Heart right ventricle (tissue), 16 donors: ENCODE data around the gene FLAD1. TPM values are rescaled to one million over a fixed set of nuclear protein-coding genes. Genes with fewer than 3 reads are reported as not detected.
A peak's percentile ranks its signal among the peaks of the same experiment; 100 is the strongest.

ENCODE experiments used
- ATAC-seq, 8 donors: fragments of 200-7000 bp; cut with Tn5 transposase; one replicate each; pipeline ENCODE4 v1.9.1; 2020; ENCODE audit warnings: mild to moderate bottlenecking in 8 of 8, moderate library complexity in 8 of 8, moderate number of reproducible peaks in 1 of 8
- DNase-seq, 2 donors: peaks; one replicate each; pipeline ENCODE4 v3.0.0-alpha.2; 2020
- H3K27ac ChIP-seq, 10 donors: fragments of 200-600 bp; sonication (generic) in 2 of 10; one replicate each; pipeline versions ENCODE4 v1.5.0 to v1.8.0; 2020 to 2022; ENCODE audit warnings: mild to moderate bottlenecking in 3 of 10
- H3K27me3 ChIP-seq, 7 donors: fragments of 200-600 bp; one replicate each; pipeline ENCODE4 v1.8.0; 2021 to 2022; ENCODE audit warnings: mild to moderate bottlenecking in 2 of 7
- H3K36me3 ChIP-seq, 9 donors: fragments of 200-600 bp; sonication (generic) in 1 of 9; one replicate each; pipeline versions ENCODE4 v1.5.0 to v1.8.0; 2020 to 2022; ENCODE audit warnings: mild to moderate bottlenecking in 2 of 9
- H3K4me1 ChIP-seq, 9 donors: fragments of 200-600 bp; sonication (generic) in 1 of 9; one replicate each; pipeline versions ENCODE4 v1.5.0 to v1.8.0; 2020 to 2022; ENCODE audit warnings: mild to moderate bottlenecking in 4 of 9
- H3K4me3 ChIP-seq, 10 donors: fragments of 200-600 bp; sonication (generic) in 2 of 10; one replicate each; pipeline versions ENCODE4 v1.5.0 to v1.8.0; 2020 to 2022; ENCODE audit warnings: mild to moderate bottlenecking in 7 of 10, moderate library complexity in 2 of 10
- H3K9me3 ChIP-seq, 11 donors: fragments of 200-600 bp in 10 of 11; sonication (generic) in 2 of 11; one replicate each; pipeline versions ENCODE4 v1.5.0 to v1.8.0; 2013 to 2022; ENCODE audit warnings: mild to moderate bottlenecking in 2 of 11, control low read depth in 1 of 11, moderate library complexity in 1 of 11
- CTCF ChIP-seq, 9 donors: fragments of 200-600 bp; sonication (generic) in 2 of 9; IDR thresholded peaks; one replicate each; pipeline versions ENCODE4 v1.5.0 to v1.8.0; 2021 to 2022; ENCODE audit warnings: antibody characterized with exemption in 9 of 9, mild to moderate bottlenecking in 5 of 9, moderate library complexity in 1 of 9
- whole genome bisulfite sequencing, 2 donors: extraction: QIAGEN DNeasy Blood & Tissue Kit; methylation state at CpG; one replicate each; pipeline ENCODE4 v1.1.7; 2013; ENCODE audit warnings: inconsistent platforms in 1 of 2; 5-methylcytosine and 5-hydroxymethylcytosine counted together
- intact Hi-C, 10 donors: fragments of 100-400 bp; cut with DNase I; formaldehyde crosslinking; loops; one replicate each; pipeline versions ENCODE4 v1.11.1 to v1.14.2; 2022
- polyA plus RNA-seq, 2 donors: library from polyadenylated mRNA; stranded (reverse); fragments of 200-250 nt; gene quantifications; one replicate each; pipeline ENCODE4 v1.2.3, GENCODE V29; 2013
- total RNA-seq, 10 donors: library from RNA; stranded (reverse); fragmentation: NEBNext Ultra II Directional in 3 of 10; extraction: Animal tissue kit (Norgen Biotek cat#: 25700) in 3 of 10; gene quantifications; one replicate each; pipeline versions ENCODE4 v1.2.1 to v1.2.4, GENCODE V29; 2021 to 2023
- donor health status: Arrhythmogenic right ventricular cardiomyopathy.
- donor health status: ischemic (EF 13 %, LVEDD 7.1; RV severe dilation, severe dysfunction).
- donor health status: healthy with polysubstance abuse.
- donor health status: DM: no; HTN: yes; CAD: no.
- donor health status: DM: no; HTN: no; CAD: no.
- donor health status: ischemic (EF 25% LVEDD 6.9; RV normal size, moderate dysfunction).
- donor health status: ischemic (EF 25% LVEDD 5.7; RV mildly dilated, moderate dysfunction).
- donor health status: healthy.
- donor health status: DM: yes; HTN: yes; CAD: no.
- donor health status: Ischemic cardiomyopathy.
- donor health status: ischemic (EF 35%, LVEDD 5.7; RV mildly dilated, moderate dysfunction).
- donor health status: nonischemic (EF 11% LVEDD 7.7; RV severe dilation, severe dysfunction).
- donor health status: DM: yes; HTN: yes; CAD: no.
- donor health status: PGD.
- donor health status: ischemic (EF 29% LVEDD 5.4; RV normal size, mild dysfunction).
- donor health status: nonischemic (EF 23%, LVEDD 6.1; RV moderate dilation, normal function).

Gene FLAD1
- total and polyA plus RNA-seq, 12 donors: 20.1 to 41.6 (median 25.0) TPM

- H3K4me1 ChIP-seq: peaks cover 14 to 57% (median 29%) of the 10 kb centered on the region in 9 donors
- intact Hi-C loops: loop anchor here in 9 of 10 donors (2.0 to 10.0 kb wide), 5 partner anchors 17 to 65 kb away; partner anchors contain the start of genes PYGO2 (in 7 of the 9), CKS1B (in 3 of the 9), ADAM15 (in 1 of the 9) and EFNA4 (in 1 of the 9)
Measured at GRCh38 chr1:154999571-155000410, 16.6 kb downstream of the FLAD1 start.

GRCh38 chr1:155000411-155000725, 17.2 kb downstream of the FLAD1 start:
- Histone ChIP-seq H3K27ac (peak overlapping the region; percentile 80 to 98 (median 95)), H3K27me3 (no peaks in the 10 kb centered on the region), H3K4me3 (peak overlapping the region; percentile 50 to 97 (median 91)), H3K36me3 (no peaks in the 10 kb centered on the region), H3K9me3 (no peaks in the 10 kb centered on the region), H3K4me1 (peaks cover 19 to 63% (median 35%) of the 10 kb centered on the region in 9 donors)
- intact Hi-C loops: loop anchor here in 5 of 10 donors (2.0 to 10.0 kb wide), 4 partner anchors 26 to 64 kb away; partner anchors contain the start of genes CKS1B (in 3 of the 5), ADAM15 (in 1 of the 5), EFNA4 (in 1 of the 5) and PYGO2 (in 1 of the 5)
- peak in 1 of 8 donors; percentile 0 for ATAC-seq
- DNase-seq: no peak
- no peak for TF ChIP-seq CTCF (IDR thresholded peaks at IDR 0.05)
- WGBS, 2 donors: 0 to 3% methylated on average over 10 to 12 of the region's 13 CpGs

More at GRCh38 chr1:154999571-155000410, 16.6 kb downstream of the FLAD1 start:
- H3K36me3 ChIP-seq: no peaks in the 10 kb centered on the region
- no peak for TF ChIP-seq CTCF (IDR thresholded peaks at IDR 0.05)
- ATAC-seq (no peak), DNase-seq (no peak)
- peak overlapping the region; percentile 80 to 98 (median 95) for H3K27ac ChIP-seq
- 1 to 2% methylated on average over 50 of the region's 50 CpGs for WGBS, 2 donors
- no peaks in the 10 kb centered on the region for H3K27me3 ChIP-seq
- peak overlapping the region; percentile 28 to 97 (median 91) for H3K4me3 ChIP-seq
- no peaks in the 10 kb centered on the region for H3K9me3 ChIP-seq

- peak overlapping the region; percentile 50 to 97 (median 91) for H3K4me3 ChIP-seq
- no peaks in the 10 kb centered on the region for H3K27me3 ChIP-seq
- H3K4me1 ChIP-seq: peaks cover 21 to 63% (median 40%) of the 10 kb centered on the region in 9 donors
- 0% methylated on average over 42 to 43 of the region's 43 CpGs for WGBS, 2 donors
- intact Hi-C loops: loop anchor here in 5 of 10 donors (1.0 to 10.0 kb wide), 5 partner anchors 16 to 64 kb away; partner anchors contain the start of genes CKS1B (in 3 of the 5), ADAM15 (in 1 of the 5), EFNA4 (in 1 of the 5) and PYGO2 (in 1 of the 5)
- peak; percentile 87 to 90 for DNase-seq
- no peaks in the 10 kb centered on the region for H3K36me3 ChIP-seq
- peak in 2 of 9 donors; percentile 7 to 22 for TF ChIP-seq CTCF (IDR thresholded peaks at IDR 0.05)
- no peaks in the 10 kb centered on the region for H3K9me3 ChIP-seq
- H3K27ac ChIP-seq: peak overlapping the region; percentile 80 to 98 (median 95)
- ATAC-seq: peak; percentile 59 to 76 (median 64)
Measured at GRCh38 chr1:155000726-155001424, 17.7 kb downstream of the FLAD1 start.

DNA sequence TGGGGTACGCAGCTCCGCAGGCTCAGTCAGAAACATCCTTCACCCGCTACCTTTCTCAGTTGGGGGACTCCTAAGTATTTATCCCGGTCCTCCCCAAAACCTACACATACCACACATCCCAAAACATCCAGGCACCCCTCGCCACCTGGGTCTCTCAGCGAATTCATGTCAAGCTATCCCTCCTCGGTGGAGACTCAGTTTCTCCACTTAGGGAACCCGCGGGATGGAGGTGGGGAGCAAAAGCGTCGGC, 18.2 kb downstream of the FLAD1 start:
- Histone ChIP-seq H3K27me3 (no peaks in the 10 kb centered on the region), H3K27ac (peak overlapping the region; percentile 80 to 98 (median 95)), H3K4me3 (peak overlapping the region; percentile 50 to 97 (median 91)), H3K4me1 (peaks cover 25 to 64% (median 45%) of the 10 kb centered on the region in 9 donors), H3K36me3 (no peaks in the 10 kb centered on the region), H3K9me3 (no peaks in the 10 kb centered on the region)
- no peak for ATAC-seq
- intact Hi-C loops: loop anchor here in 5 of 10 donors (1.0 to 10.0 kb wide), 5 partner anchors 16 to 63 kb away; partner anchors contain the start of genes CKS1B (in 3 of the 5), ADAM15 (in 1 of the 5), EFNA4 (in 1 of the 5) and PYGO2 (in 1 of the 5)
- no peak for DNase-seq
- WGBS, 2 donors: 1% methylated on average over 11 of the region's 11 CpGs
- no peak for TF ChIP-seq CTCF (IDR thresholded peaks at IDR 0.05)
